Glomerular visceral epithelial cell (primary cell): ENCODE data around the gene RAMP3.
"Not testable (repeated sequence)": the region's sequence is repeated elsewhere in the genome, so short reads cannot be mapped to it uniquely, and the experiment has no call there.

Experiments used
- DNase-seq: peaks from one replicate; pipeline ENCODE4 v3.0.0-alpha.2; 2016; ENCODE audit errors: extremely low spot score

RAMP3 gene

GRCh38 chr7:45157286-45157652 is 322 bp upstream of the RAMP3 start:
- no peak for DNase-seq

GRCh38 chr7:45158471-45158870 is 880 bp downstream of the RAMP3 start:
- no peak for DNase-seq

GRCh38 chr7:45159296-45159695 is 1.7 kb downstream of the RAMP3 start:
- no peak for DNase-seq

GRCh38 chr7:45160417-45160881 is 2.9 kb downstream of the RAMP3 start:
- no peak for DNase-seq

DNA sequence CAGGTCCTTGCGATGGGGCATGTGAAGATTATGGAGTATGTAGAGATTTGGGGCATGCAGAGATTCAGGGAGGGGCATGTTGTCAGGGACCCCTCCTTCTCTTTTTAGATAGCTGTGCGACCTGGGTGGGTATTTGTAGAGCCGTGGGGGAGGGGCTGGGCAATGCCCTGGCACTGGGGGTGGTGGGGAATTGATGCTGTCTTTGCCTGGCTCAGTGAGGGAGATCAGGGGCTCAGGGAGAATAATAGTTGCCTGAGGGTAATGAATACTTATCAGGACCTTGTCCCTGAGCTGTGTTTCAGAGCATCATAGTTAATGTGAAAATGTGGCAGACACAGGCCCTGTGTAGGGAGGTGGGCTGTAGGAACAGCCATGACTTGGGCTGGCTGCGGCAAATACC is 3.5 kb downstream of the RAMP3 start:
- DNase-seq, result no peak

DNA sequence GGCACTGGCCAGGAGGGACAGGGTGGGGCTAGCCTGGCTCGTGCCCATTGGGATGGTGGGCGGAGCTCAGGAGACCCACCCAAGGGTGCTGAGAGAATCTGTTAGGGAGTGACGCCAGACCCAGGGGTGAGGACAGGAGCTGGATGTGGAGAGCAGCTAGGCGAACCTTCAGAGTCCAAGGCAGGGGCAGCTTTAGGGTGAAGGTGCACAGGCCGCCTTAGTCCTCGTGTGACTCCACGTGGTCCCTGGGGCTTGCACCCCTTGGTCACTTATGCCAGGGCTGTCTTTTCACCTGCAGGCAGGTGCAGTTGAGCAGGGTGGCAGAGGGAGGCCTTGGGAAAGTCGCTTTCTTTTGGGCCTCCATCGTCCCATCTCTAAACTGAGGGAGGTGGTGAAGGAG is 4.3 kb downstream of the RAMP3 start:
- DNase-seq, result no peak

- no peak for DNase-seq
Measured at GRCh38 chr7:45162311-45162845, 4.8 kb downstream of the RAMP3 start.

- DNase-seq, result no peak
Measured at GRCh38 chr7:45162943-45163691, 5.5 kb downstream of the RAMP3 start.

DNA sequence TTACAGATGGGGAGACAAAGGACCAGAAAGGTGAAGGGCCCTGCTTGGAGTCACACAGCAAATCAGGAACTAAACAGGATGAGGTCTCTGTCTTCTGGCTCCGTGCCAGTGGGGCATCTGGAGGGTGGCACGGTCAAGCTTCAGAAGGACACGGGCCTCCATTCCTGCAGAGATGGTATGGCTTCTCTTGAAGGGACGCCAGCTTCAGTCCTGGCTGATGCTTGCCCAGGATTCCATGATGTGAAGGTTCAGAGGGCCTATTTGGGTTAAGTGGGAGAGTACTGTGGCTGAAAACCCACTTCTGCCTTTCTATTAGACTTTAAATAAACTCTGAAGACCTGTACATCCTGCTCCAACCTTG is 6.1 kb downstream of the RAMP3 start:
- DNase-seq, result no peak

DNA sequence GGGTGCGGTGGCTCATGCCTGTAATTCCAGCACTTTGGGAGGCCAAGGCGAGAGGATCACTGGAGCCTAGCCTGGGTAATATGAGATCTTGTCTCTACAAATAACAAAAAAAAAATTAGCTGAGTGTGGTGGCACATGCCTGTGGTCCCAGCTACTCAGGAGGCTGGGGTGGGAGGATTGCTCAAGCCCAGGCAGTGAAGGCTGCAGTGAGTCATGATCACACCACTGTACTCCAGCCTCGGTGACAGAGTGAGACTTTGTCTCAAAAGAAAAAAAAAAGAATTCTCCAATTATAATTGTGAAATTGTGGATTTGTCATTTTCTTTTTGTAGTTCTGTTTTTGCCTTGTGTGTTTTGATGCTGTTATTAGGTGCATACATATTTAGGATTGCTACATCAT is 6.7 kb downstream of the RAMP3 start:
- DNase-seq, result not testable (repeated sequence)

DNA sequence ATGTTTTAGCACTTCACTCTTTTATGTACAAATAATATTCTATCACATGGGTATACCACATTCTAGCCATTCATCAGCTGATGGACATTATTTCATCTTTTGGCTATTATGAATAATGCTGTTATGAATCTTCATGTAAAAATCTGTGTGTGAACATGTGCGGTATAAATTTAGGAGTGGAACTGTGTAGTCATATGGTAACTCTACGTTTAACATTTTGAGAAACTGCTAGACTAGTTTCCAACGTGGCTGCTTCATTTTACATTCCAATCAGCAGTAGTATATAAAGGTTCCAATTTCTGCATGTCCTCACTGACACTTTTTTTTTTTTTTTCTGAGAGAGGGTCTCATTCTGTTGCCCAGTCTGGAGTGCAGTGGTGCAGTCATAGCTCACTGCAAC is 8.3 kb downstream of the RAMP3 start:
- no peak for DNase-seq

GRCh38 chr7:45171946-45172345 is 14.4 kb downstream of the RAMP3 start:
- DNase-seq, result no peak

- DNase-seq, result no peak
Measured at GRCh38 chr7:45173596-45174327, 16.2 kb downstream of the RAMP3 start.

- DNase-seq, result no peak
Measured at GRCh38 chr7:45174328-45174610, 16.7 kb downstream of the RAMP3 start.

DNA sequence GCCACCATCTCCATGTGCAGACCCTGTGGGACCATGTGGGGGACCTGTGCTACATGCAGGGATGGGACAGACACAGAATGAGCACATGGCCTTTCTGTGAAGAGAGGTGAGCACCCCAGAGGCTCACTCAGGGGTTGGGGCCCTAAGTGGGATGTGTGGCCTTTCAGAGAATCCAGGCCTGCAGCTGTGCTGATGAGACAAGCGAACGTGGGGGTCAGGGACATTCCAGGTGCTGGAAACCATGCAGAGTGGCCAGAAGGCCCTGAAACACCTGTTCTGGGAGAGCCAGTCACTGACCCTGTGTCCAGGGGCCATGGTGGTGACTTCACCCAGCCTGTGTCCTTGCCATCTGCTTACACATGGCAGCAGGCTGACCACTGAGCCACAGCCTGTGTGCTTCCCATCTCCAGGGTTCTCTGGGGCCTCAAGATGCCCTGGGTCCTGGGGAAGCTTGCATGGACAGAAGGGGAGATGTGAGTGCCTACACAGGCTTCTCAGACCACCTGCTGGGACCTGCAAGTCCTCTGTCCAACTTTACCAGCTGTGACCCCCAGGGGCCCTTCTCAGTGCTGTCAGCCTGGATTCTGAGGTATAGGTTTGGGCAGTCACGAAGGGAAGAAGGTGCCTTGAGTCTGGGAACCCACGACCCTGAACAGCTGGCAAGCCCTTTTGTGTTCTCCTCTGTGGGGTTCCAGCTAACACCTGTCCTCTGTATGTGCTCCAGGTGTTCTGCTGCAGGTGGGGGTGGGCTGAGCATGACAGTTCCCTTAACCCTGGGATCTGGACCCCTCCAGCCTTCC is 17.6 kb downstream of the RAMP3 start:
- no peak for DNase-seq

DNA sequence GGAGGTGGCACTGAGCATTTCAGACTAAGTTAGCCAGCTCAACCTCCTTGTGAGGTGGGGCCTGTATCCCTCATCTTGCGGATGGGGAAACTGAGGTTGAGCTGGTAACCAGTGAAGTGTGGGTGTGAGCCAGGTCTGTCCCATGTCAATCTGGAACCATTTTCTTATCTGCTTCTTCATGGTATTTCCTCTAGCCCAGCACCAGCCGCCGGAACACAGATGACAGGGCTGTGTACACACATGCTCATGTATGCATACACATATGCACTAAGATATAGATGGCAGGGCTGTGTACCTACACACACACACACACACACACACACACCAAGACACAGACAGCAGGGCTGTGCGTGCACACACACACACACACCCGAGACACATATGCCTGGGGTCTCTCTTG is 18.5 kb downstream of the RAMP3 start:
- DNase-seq, result no peak

DNA sequence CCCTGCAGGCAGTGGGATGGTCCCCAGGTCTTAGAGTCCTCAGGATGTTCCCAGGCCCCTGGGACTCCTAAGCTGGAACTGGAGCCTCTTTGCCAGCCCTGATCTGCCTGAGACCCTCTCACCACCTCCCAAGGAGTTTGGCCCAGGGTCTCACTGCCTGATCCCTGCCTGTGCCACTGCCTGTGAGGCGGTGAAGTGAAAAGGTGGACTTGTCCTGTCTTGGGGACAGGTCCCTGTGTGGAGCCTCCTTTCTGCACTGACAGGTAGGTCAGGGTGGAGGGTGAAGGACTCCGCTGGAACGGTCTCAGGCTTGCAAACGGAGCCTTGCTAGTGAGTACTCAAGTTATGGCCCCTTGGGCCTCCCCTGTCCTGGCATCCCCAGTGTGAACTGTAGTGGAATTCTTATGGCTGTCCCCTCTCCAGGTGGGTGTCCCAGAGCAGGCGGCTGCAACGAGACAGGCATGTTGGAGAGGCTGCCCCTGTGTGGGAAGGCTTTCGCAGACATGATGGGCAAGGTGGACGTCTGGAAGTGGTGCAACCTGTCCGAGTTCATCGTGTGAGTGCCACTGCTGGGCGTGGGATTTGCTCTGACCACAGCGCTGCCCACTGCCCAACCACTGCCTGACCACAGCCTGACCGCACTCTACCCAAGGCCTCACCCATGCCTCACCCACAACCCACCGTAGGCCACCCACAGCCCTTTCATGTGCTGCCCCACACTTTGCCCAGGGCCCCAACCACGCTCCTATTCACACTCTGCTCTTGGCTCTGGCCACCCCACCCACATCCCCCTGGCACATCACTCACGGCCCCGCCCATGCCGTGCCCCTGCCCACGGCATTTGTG is 19.5 kb downstream of the RAMP3 start:
- DNase-seq, result no peak

DNA sequence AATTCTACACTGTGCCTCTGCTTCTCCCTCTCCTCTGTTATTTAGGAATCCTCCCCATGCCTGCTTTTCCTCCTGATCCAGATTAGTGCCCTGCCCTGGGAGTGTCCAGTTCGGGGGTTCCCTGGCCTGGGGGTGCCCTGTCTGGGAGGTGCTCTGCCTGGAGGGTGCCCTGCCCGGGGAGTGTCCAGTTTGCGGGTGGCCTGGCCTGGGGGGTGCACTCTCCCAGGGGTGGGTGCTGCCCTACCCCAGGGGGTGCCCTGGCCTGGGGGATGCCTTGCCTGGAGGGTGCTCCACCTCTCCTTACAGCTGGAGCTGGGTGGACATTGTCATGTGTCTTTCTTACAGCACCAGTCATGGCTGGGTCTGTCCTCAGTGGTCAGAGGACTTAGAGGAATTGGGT is 20.2 kb downstream of the RAMP3 start:
- no peak for DNase-seq

- DNase-seq, result no peak
Measured at GRCh38 chr7:45178241-45179225, 20.9 kb downstream of the RAMP3 start.

- DNase-seq, result no peak
Measured at GRCh38 chr7:45179666-45180065, 22.1 kb downstream of the RAMP3 start.
